Measurements from ENCODE around the gene ACBD4.

GRCh38 chr17:45086391-45086790 is 49.1 kb upstream of the ACBD4 start:
- TF ChIP-seq EZH2 (IDR thresholded peaks at IDR 0.05; ENCODE audit: insufficient read depth, poor library complexity, severe bottlenecking) (no peak), EZH2phosphoT487 (IDR thresholded peaks at IDR 0.05; ENCODE audit: insufficient read depth, low read depth) (no peak)

All from GM23248 (cell line).